CD4-positive, alpha-beta T cell treated with Interferon gamma for 1 hour (primary cell): ENCODE data around the gene DNAJC25.
"Not testable (repeated sequence)": the region's sequence is repeated elsewhere in the genome, so short reads cannot be mapped to it uniquely, and the experiment has no call there.

Source experiments
- DNase-seq: peaks from one replicate; pipeline ENCODE4 v3.0.0-alpha.2; 2020

DNAJC25 gene

GRCh38 chr9:111628411-111628810 is 2.7 kb upstream of the DNAJC25 start:
- no peak for DNase-seq

GRCh38 chr9:111630182-111630963 is 761 bp upstream of the DNAJC25 start:
- no peak for DNase-seq

GRCh38 chr9:111630964-111631213 is 245 bp upstream of the DNAJC25 start:
- no peak for DNase-seq

GRCh38 chr9:111632060-111632459 is 926 bp downstream of the DNAJC25 start:
- DNase-seq, result no peak

DNA sequence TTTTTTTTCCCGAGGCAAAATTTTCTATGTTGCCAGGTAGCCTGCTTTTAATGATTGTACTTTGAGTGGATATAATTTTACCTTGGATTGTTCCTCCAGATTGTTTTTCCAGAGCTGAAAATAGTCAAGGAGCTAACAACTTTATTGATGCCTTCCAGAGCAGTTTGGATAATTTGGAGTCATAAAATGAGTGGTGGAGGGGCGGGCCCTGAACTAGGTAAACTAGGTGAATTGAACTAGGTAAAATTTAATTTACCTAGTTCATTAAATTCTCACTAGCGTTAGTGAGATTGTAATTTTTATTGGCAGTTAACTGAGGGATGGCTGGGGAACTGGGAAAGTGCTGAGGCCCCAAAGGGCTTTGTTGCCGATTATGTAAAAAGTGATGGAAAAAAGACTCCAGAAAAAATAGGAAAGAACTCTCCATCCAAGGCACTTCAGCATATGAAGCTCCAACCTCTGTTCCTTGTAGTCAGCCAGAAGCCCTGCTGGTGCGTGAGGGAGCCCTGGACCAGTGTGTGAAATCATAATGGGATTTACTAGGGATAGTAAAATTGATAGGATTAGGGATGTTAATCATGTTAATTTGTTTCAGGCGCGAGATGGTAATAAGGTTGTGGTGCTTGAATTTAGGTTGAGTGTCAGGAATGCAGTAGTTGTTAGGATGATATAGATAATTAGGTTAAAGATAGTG is 1.7 kb downstream of the DNAJC25 start:
- no peak for DNase-seq

DNA sequence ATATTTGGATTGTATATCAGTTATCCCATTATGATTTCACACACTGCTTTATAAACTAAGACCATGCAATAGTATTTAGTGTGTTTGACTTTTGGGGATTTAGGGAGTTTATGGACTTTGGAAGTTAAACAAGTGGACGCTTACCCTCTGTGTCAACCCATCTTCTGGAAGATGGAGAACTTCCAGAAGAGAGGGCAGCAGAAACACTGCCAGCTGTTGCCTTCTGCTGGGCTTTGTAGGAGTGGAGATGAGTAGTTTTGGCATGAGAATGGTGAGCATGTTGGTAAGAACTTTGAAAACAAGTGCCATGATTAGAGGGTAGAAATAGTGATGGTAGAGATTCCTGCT is 2.2 kb downstream of the DNAJC25 start:
- no peak for DNase-seq

- DNase-seq, result no peak
These were observed 3.7 kb downstream of the DNAJC25 start for GRCh38 chr9:111634860-111635259.

DNA sequence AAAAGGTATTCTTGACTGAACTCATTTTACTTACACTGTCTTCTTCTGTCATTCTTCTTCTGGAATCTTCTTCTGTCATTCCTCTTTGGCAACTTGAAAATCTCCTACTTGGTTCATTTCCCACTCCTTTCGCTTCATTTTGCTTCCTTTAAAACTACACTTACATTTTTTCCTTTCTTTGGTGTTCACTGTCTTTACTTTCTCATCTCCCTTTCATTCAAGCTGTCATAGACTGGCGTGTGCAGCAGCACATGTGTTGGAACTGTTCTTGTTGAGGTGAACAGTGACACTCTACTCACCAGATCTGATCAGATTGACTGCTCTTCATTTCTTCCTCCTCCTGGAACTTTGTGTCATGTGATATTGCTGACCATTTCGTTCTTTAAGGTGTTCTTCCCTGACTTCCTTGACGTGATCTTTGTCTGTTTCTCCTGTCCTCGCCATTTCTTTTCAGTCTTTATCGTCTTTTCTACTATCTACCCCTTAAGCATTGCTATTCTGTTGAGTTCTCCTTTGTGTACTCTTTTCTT is 6.4 kb downstream of the DNAJC25 start:
- DNase-seq, result no peak

- no peak for DNase-seq
These were observed 13.2 kb downstream of the DNAJC25 start for GRCh38 chr9:111644195-111644772.

DNA sequence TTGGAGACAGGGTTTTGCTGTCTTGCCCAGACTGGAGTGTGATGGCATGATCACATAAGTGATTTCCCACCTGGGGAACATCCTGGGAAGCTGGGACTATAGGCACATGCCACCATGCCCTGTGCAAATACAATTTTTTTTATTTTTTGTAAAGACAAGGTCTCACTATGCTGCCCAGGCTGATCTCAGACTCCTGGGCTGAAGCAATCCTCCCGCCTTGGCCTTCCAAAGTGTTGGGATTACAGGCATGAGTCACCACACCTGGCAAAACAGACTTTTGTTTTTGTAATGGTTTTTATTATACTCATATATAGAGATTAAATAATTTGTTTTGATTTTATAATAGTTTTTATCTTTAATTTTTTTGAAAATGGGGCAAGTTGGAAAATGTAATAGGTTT is 14.7 kb downstream of the DNAJC25 start:
- DNase-seq, result no peak

GRCh38 chr9:111646417-111646816 is 15.3 kb downstream of the DNAJC25 start:
- DNase-seq, result no peak

DNA sequence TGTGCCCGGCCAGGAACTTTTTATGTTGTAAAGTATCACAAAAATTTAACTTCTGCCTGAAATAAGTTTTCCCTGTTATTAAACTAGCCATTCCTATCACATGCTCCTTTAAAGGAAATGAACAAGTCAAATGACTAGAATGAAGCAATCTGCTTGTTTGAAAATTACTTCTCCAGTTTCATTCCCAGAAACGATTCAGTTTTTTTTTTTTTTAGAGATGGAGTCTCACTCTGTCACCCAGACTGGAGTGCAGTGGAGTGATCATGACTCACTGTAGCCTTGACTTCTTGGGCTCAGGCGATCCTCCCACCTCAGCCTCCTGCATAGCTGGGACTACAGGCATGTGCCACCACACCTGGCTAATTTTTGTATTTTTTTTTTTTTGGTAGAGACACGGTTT is 16.9 kb downstream of the DNAJC25 start:
- DNase-seq, result no peak

- no peak for DNase-seq
These were observed 17.9 kb downstream of the DNAJC25 start for GRCh38 chr9:111649016-111649415.

DNA sequence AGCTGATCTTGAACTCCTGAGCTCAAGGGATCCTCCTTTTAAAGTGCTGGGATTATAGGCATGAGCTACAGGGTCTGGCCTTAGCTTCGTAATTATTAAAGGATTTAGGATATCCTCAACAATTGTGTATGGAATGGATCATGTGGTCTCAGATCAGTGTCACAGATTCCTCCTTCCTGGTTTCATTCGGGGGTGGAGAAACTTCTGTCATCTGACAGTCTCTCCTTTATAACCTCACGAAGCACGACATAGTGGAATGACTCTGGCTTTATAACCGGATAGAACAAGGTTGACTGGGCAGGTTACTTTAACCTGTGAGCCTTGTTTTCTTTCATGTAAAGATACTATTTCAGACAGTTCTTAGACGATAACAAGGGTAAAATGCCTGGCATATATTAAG is 25.9 kb downstream of the DNAJC25 start:
- no peak for DNase-seq

DNA sequence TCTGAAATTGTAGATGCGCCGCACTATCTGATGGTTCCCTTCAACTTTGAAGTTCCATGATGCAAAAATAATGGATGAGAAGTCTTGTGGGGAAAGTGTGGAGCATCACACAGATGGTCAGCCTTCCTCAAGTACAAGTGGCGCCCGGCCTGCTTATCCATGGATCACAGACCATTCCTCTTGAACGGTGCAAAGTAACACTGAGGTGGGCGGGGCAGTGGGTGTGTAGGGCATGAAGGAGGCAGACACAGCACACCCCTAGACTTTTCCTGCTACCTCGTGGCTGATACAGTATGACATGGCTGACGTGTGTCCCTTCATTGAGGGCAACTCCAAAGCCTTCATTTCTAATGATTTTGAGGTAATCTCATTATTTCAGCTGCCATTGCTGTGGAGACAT is 27.8 kb downstream of the DNAJC25 start:
- no peak for DNase-seq

DNA sequence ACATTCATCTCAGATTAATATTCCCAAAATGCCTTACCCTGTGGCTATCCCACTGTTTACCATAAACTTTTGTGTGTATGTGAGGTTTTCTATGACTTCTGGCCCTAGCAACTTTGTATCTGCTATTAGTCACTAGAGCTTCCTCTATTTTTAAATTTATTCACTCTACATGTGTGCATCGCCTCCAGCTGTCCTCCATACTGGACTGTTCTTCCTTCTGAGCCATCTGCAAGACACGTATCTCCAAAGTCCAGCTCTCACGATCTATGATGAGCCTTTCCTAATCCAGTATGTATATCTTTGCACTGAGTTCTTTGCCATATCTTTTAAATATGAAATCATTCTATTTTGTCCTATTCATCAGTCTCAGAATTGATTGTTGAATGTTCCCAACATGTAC is 28.6 kb downstream of the DNAJC25 start:
- no peak for DNase-seq

GRCh38 chr9:111661150-111661801 is 30.1 kb downstream of the DNAJC25 start, which contains the start of gene GNG10:
TSS of gene GNG10 (plus strand) at chr9:111661605. CDS start at chr9:111661635, 30 bp downstream.
- peak; percentile 66 for DNase-seq

DNA sequence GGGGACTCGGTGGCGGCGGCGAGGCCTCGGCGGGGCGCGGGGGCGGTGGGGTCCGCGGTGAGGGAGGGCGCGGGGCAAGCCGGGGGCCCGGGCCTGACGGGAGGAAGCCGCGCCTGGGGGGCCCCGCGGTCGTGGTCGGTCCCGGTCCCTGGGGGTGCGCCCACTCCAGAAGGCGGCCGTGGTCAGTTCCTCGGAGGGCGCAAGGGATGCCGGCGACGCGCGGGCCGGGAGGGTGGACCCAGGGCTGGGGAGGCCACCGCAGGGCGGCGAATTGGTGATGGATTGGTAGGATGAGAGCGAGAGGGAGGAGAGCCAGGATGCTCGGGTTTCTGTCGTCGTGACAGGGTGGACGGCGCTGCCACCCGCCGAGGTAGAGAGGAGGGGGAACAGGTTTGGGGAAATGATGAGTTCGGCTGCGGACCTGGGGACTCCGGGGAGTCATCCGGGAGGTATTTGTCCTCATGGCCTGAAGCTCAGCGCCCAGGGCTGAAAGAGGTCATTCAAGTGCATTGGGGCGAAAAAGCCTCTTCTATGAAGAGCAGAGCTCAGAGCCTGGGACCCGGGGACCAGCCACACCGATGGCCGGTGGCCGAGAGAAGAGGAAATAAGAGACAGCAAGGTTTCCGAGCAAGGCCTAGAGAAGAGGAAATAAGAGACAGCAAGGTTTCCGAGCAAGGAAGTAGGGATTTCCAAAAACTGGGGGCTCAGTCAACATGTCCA is 30.8 kb downstream of the DNAJC25 start:
- peak; percentile 47 for DNase-seq

DNA sequence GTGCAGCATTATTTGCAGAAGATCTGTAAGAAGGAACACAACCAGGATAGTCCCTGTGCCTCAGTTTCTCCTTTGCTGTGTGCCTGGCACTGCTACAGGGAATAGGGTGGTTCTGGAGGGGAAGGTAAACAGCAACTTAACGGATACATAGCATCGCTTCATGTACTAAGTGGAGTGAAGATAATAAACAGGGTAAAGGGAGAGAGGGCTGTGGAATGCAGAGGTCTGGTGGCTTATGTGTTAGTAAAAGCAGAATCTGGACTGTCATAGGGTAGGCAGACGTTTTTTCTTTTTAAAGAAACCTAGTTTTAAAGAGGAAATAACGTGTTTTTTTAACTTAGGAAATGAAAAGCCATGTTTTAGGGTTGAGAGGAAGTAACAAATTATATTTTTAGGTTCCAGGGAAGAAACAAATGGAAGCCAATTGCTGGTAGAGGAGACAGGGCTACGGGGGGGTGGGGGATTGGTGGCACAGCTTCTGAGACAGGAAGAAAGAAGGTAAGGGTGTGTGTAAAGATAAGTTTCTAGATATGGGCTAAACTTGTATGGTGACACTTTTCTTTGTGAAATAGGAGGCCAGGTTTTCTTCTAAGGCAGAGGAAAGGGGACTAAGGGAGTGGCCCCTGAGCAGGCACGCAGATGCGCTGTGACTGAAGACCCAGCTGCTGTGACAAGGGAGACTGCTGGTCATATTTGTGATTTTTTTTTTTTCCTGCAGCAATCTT is 31.6 kb downstream of the DNAJC25 start:
- no peak for DNase-seq

DNA sequence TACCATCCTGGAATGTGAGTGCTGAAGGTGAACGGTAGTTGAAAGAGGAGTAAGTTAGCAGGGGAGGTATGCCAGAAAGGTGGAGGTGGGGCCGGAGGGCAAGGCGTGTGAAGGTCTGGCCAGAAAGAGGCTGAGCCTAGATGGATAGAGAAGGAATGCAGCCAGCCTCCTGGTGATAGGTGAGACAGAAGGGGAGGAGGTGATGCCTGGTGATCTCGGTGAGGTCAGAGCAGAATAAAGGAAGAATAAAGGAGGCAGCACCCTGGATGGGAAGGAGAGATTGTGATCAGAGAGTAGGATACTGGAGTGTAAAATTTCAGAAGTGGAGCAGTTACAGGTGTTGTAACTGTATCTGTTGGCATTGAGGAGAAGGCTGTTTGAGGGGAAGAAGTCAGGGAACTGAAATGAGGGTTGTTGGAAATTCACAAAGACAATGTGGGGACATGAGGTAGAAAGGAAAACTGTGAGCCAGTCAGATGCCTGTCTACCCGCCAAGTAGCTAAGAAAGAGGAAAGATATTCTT is 32.2 kb downstream of the DNAJC25 start:
- DNase-seq, result no peak

DNA sequence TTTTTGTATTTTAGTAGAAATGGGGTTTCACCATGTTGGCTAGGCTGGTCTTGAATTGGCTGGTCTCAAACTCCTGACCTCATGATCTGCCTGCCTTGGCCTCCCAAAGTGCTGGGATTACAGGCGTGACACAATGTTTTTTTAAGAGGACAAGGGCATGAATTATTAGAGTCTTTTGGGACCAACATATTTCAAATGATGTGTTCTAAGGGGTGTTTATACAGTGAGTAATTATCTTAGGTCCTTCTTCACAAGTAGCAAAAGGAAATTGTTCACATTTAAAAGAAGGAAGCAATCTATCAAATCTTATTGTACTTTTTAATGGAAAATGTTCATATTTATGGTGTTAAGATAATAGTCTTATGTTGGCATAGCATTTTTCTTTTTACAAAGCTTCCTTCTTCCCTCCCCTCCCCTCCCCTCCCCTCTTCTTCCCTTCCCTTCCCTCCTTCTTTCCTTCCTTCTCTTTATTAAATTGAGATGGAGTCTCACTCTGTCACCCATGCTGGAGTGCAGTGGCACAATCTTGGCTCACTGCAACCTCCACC is 37.0 kb downstream of the DNAJC25 start:
- DNase-seq, result no peak

GRCh38 chr9:111668601-111669000 is 37.5 kb downstream of the DNAJC25 start:
- not testable (repeated sequence) for DNase-seq
